Hepatic stellate cell (primary cell): Measurements from ENCODE around the gene SKAP1.
A peak's percentile ranks its signal among the peaks of the same experiment; 100 is the strongest.
"Not testable (repeated sequence)": the region's sequence is repeated elsewhere in the genome, so short reads cannot be mapped to it uniquely, and the experiment has no call there.

ENCODE experiments used
- DNase-seq: peaks from one replicate; pipeline ENCODE4 v3.0.0; 2011; ENCODE audit warnings: low spot score

The SKAP1 gene

GRCh38 chr17:48368352-48368908 is 61.6 kb downstream of the SKAP1 start:
- no peak for DNase-seq

GRCh38 chr17:48363161-48363560 is 66.9 kb downstream of the SKAP1 start:
- no peak for DNase-seq

GRCh38 chr17:48360861-48361633 is 69.0 kb downstream of the SKAP1 start:
- not testable (repeated sequence) for DNase-seq

- DNase-seq, result no peak
Observed at GRCh38 chr17:48357779-48358602, 72.0 kb downstream of the SKAP1 start.

GRCh38 chr17:48356866-48357265 is 73.1 kb downstream of the SKAP1 start:
- DNase-seq, result no peak

GRCh38 chr17:48352630-48353029 is 77.4 kb downstream of the SKAP1 start:
- no peak for DNase-seq

GRCh38 chr17:48351911-48352332 is 78.1 kb downstream of the SKAP1 start:
- DNase-seq, result peak; percentile 12

GRCh38 chr17:48348352-48348751 is 81.7 kb downstream of the SKAP1 start:
- DNase-seq, result no peak

- no peak for DNase-seq
Observed at GRCh38 chr17:48347177-48347576, 82.8 kb downstream of the SKAP1 start.

GRCh38 chr17:48344251-48344650 is 85.8 kb downstream of the SKAP1 start:
- no peak for DNase-seq

- DNase-seq, result no peak
Observed at GRCh38 chr17:48340916-48341315, 89.1 kb downstream of the SKAP1 start.

GRCh38 chr17:48338720-48339119 is 91.3 kb downstream of the SKAP1 start:
- DNase-seq, result no peak

- DNase-seq, result not testable (repeated sequence)
Observed at GRCh38 chr17:48337903-48338302, 92.1 kb downstream of the SKAP1 start.

GRCh38 chr17:48336986-48337385 is 93.0 kb downstream of the SKAP1 start:
- DNase-seq, result no peak

- no peak for DNase-seq
Observed at GRCh38 chr17:48335858-48336500, 94.0 kb downstream of the SKAP1 start.

- DNase-seq, result no peak
Observed at GRCh38 chr17:48335146-48335784, 94.7 kb downstream of the SKAP1 start.

- DNase-seq, result no peak
Observed at GRCh38 chr17:48333034-48333530, 96.9 kb downstream of the SKAP1 start.

GRCh38 chr17:48330887-48331286 is 99.1 kb downstream of the SKAP1 start:
- no peak for DNase-seq

- DNase-seq, result no peak
Observed at GRCh38 chr17:48330421-48330820, 99.6 kb downstream of the SKAP1 start.

- DNase-seq, result no peak
Observed at GRCh38 chr17:48328457-48328856, 101.6 kb downstream of the SKAP1 start.

- no peak for DNase-seq
Observed at GRCh38 chr17:48326310-48326709, 103.7 kb downstream of the SKAP1 start.

GRCh38 chr17:48322060-48322459 is 108.0 kb downstream of the SKAP1 start:
- peak; percentile 11 for DNase-seq
